HG03575 (cell line): Measurements from ENCODE around the gene ZNG1E.
"Not testable (repeated sequence)": the region's sequence is repeated elsewhere in the genome, so short reads cannot be mapped to it uniquely, and the experiment has no call there.

Experiments
- ATAC-seq: cut with Tn5 transposase; IDR thresholded peaks from one replicate; pipeline ENCODE4 v1.9.1; 2021; ENCODE audit not compliant: unreplicated experiment, insufficient number of reproducible peaks, low FRiP score; ENCODE audit errors: extremely low read depth

Gene ZNG1E

DNA sequence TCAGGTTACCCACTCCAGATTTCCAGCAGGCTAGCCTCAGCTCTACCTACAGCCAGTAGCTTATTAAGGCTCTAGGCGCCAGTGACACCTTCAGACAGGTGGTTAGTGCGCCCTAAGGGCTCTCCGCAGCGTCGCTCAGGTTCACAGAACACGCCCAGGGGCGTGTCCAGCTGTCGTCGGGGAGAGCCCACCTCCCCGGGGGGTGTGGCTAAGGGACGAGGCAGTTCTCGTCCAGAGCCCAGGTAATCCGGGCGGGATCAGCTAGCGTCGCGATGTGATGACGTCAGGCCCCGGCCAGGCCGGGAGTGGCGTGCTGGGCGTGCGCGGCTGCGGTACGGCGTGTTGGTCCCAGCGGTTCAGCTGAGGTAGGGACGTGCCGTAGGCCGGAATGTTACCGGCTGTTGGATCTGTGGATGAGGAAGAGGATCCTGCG is at the start of gene ZNG1E:
Gene ZNG1E, plus strand, starts transcription at position 340 of the 433 bp plus-strand sequence. Its CDS starts 49 bp downstream, at position 389.
- ATAC-seq = not testable (repeated sequence)

DNA sequence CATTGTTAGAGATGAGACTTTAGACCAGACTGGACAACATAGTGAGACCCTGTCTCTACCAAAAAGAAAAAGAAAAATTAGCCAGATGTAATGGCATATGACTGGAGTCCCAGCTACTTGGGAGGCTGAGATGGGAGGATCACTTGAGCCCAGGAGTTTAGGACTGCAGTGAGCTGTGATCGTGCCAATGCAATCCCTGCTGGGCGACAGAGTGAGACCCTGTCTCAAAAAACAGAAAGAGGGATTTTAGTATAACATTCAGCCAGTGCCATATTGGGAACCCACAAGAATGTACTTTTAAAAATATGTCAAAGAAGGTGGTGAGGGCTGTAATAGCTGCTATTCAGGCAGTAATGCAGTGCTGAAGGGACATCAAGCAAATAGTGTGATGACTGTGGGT is 2.1 kb upstream of the ZNG1E start:
- not testable (repeated sequence) for ATAC-seq

DNA sequence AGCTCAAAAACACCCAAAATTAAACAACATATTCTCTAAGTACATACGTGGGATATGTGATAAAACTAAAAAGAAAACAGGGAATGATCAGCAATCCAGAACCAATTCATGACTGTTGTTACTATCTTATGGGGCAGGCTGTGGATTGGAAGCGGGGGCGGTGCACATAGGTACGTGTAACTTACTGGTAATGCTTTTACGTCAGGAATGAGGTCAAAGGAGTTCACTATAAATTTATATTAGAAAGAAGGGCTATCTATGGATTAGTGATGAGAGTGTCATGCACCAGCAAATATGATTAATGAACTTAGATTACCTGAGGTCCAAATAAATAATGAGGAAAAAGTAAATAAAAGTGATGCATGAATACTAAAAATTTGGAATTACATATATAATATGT is 710 bp upstream of the ZNG1E start:
- ATAC-seq = not testable (repeated sequence)

GRCh38 chr9:65676389-65676788 is 661 bp downstream of the ZNG1E start:
- not testable (repeated sequence) for ATAC-seq

DNA sequence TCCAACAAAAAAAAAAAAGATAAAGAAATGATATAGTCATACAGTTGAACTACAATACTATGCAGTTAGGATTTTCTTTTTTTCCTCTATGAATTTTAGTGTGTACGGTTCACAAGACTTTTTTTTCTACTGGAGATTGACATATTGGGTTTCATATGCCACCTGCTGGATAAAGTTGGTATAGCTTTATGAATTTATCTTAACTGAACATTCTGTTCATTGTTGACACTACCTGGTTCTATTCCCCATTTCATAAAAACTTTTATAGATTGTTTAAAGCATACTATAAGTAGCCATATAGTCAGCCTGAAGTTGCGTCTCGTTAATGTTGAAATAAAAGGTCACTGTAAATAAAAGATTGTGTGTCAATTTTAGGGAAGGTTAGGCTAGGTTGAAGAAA is 2.8 kb downstream of the ZNG1E start:
- ATAC-seq = not testable (repeated sequence)

GRCh38 chr9:65703550-65703949 is 27.8 kb downstream of the ZNG1E start:
- ATAC-seq = not testable (repeated sequence)

- ATAC-seq = not testable (repeated sequence)
Measured at GRCh38 chr9:65714445-65714844, 38.7 kb downstream of the ZNG1E start.

GRCh38 chr9:65737096-65737564 is 61.4 kb downstream of the ZNG1E start, which contains the start of gene FOXD4L4:
TSS of gene FOXD4L4 (plus strand) at chr9:65737146. CDS start at chr9:65737146, 0 bp downstream.
- not testable (repeated sequence) for ATAC-seq

DNA sequence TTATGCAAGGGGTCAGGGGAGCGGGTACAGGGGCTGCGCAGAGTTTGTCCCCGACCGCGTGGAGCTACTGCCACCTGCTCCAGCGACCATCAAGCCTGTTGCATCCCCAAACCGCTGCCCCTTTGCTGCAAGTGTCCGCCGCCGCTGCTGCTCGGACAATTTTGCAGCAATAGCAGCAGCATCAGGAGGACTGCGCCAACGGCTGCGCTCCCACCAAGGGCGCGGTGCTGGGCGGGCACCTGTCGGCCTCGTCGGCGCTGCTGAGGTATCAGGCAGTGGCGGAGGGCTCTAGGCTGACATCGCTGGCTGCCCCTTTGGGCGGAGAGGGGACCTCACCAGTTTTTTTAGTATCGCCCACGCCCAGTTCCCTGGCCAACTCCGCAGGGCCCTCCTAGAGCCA is 62.4 kb downstream of the ZNG1E start:
- ATAC-seq = not testable (repeated sequence)
